Left lung (tissue), 10 donors: ENCODE measurements around the gene GGTLC1. TPM values are rescaled to one million over a fixed set of nuclear protein-coding genes. Genes with fewer than 3 reads are reported as not detected.
A peak's percentile ranks its signal among the peaks of the same experiment; 100 is the strongest.

Source experiments
- ATAC-seq: fragments of 200-7000 bp; cut with Tn5 transposase; one replicate; pipeline ENCODE4 v1.9.1; 2020; ENCODE audit warnings: moderate library complexity
- DNase-seq, 4 donors: peaks; one replicate each; pipeline ENCODE4 v3.0.0-alpha.2; 2013 to 2020
- H3K27ac ChIP-seq, 2 donors: fragments of 200-600 bp; sonication (generic) in 1 of 2; one replicate each; pipeline versions ENCODE4 v1.5.0 to v1.8.0; 2020 to 2021
- H3K27me3 ChIP-seq, 2 donors: fragments of 200-600 bp; sonication (generic) in 1 of 2; one replicate each; pipeline versions ENCODE4 v1.5.0 to v1.8.0; 2020 to 2021
- H3K36me3 ChIP-seq, 2 donors: fragments of 200-600 bp; sonication (generic) in 1 of 2; one replicate each; pipeline versions ENCODE4 v1.5.0 to v1.8.0; 2020 to 2021
- H3K4me1 ChIP-seq, 2 donors: fragments of 200-600 bp; one replicate each; pipeline ENCODE4 v1.8.0; 2021
- H3K4me3 ChIP-seq, 2 donors: fragments of 200-600 bp; sonication (generic) in 1 of 2; one replicate each; pipeline versions ENCODE4 v1.5.0 to v1.8.0; 2020 to 2021; ENCODE audit warnings: mild to moderate bottlenecking in 1 of 2
- H3K9me3 ChIP-seq, 2 donors: fragments of 200-600 bp; sonication (generic) in 1 of 2; one replicate each; pipeline versions ENCODE4 v1.5.0 to v1.8.0; 2020 to 2021
- intact Hi-C, 2 donors: fragments of 100-400 bp; cut with DNase I; formaldehyde crosslinking; loops; one replicate each; pipeline versions ENCODE4 v1.11.2 to v1.14.2; 2022
- polyA plus RNA-seq, 6 donors: library from polyadenylated mRNA; unstranded; fragments of 120-200 nt; gene quantifications; one replicate each; pipeline ENCODE4 v1.2.1, GENCODE V29; 2013; ENCODE audit not compliant: insufficient read length in 6 of 6
- total RNA-seq, 2 donors: library from RNA; stranded (reverse); fragmentation: NEBNext Ultra II Directional; extraction: Animal tissue kit (Norgen Biotek cat#: 25700); gene quantifications; one replicate each; pipeline ENCODE4 v1.2.1, GENCODE V29; 2021
- TF ChIP-seq, protein P1 (sequence below), 2 donors: fragments of 200-600 bp; sonication (generic) in 1 of 2; IDR thresholded peaks; one replicate each; pipeline versions ENCODE4 v1.5.0 to v1.8.0; 2021; ENCODE audit warnings: antibody characterized with exemption in 2 of 2
- donor health status: DM: no; HTN: yes; CAD: no.
- donor health status: DM: no; HTN: no; CAD: no.

The GGTLC1 gene
- total and polyA plus RNA-seq, 8 donors = 1.3 to 22.4 (median 1.6) TPM

DNA sequence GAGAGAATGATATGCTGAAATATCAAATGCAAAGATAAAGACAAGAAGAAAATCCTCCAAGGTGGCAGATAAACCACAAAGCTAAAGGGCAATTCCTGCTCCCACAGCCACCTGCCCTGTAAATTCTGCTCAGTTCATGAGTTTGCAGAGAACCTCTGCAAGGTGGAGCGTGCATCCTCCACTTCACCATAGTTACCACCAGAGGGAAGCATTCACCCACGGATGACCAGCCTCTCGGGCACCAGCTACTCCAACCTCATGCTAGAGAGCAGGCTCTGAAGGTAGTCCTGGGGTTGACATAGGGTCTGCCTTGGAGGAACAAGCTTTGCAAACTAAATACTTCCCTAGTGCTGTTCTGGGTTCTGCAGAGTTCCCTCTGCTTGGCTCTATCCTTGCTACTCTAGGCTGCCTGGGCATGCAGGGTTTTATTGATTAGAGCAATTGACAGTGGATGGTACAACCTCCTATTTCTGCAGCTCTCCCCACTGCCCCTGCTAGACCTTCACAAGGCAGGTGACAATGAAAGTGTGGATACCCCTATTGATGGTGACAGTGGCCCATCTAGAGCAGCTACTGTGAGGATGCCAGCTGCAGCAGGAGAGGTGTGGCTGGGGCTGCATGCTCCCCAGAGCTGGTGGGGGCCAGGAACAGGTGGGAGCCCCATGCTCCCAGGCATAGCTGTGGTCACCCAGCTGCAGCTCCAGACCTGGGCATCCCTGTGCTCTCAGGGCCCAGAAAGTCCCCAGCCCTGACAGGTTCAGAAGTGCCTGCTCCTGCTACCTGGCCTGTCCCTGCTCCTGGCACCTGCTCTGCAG lies 51.1 kb downstream of the GGTLC1 start:
- Histone ChIP-seq H3K27ac (no peak overlapping the region), H3K9me3 (peaks cover 0 to 3% of the 10 kb centered on the region in 2 donors), H3K4me1 (no peaks in the 10 kb centered on the region), H3K27me3 (peaks cover 0 to 4% of the 10 kb centered on the region in 2 donors), H3K36me3 (no peaks in the 10 kb centered on the region), H3K4me3 (no peak overlapping the region)
- ATAC-seq (peak; percentile 100), DNase-seq (peak in 2 of 4 donors; percentile 41 to 74)
- intact Hi-C loops = no loop called here
- TF ChIP-seq, protein P1, sequence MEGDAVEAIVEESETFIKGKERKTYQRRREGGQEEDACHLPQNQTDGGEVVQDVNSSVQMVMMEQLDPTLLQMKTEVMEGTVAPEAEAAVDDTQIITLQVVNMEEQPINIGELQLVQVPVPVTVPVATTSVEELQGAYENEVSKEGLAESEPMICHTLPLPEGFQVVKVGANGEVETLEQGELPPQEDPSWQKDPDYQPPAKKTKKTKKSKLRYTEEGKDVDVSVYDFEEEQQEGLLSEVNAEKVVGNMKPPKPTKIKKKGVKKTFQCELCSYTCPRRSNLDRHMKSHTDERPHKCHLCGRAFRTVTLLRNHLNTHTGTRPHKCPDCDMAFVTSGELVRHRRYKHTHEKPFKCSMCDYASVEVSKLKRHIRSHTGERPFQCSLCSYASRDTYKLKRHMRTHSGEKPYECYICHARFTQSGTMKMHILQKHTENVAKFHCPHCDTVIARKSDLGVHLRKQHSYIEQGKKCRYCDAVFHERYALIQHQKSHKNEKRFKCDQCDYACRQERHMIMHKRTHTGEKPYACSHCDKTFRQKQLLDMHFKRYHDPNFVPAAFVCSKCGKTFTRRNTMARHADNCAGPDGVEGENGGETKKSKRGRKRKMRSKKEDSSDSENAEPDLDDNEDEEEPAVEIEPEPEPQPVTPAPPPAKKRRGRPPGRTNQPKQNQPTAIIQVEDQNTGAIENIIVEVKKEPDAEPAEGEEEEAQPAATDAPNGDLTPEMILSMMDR (IDR thresholded peaks at IDR 0.05) = peak; percentile 67 to 78

Other genes with a start within 250 kb of the GGTLC1 start
- not detected for gene CST1, start 237.8 kb downstream of the GGTLC1 start, total RNA-seq
- not detected for gene CST1, start 237.8 kb downstream of the GGTLC1 start, polyA plus RNA-seq
- 10 to 100 TPM in 1 of 2 donors, under 1 TPM in 1; 0.39 to 13.0 TPM for gene CST2, start 162.1 kb downstream of the GGTLC1 start, total RNA-seq
- under 1 TPM in 3 of 6 donors, not detected in 3; 0.23 to 0.82 (median 0.37) TPM for gene CST2, start 162.1 kb downstream of the GGTLC1 start, polyA plus RNA-seq
- gene CST5, start 109.0 kb downstream of the GGTLC1 start, total RNA-seq = 1 to 10 TPM in 1 of 2 donors, not detected in 1; 3.3 TPM
- gene CST5, start 109.0 kb downstream of the GGTLC1 start, polyA plus RNA-seq = under 1 TPM in 2 of 6 donors, not detected in 4; 0.21 to 0.25 TPM